Natural killer cell (primary cell): ENCODE measurements around the gene ACTR1B. TPM values are rescaled to one million over a fixed set of nuclear protein-coding genes. Genes with fewer than 3 reads are reported as not detected.

Source experiments
- total RNA-seq, 4 donors: library from RNA; stranded (reverse); fragments of 120-200 nt in 1 of 4; gene quantifications; one replicate each; pipeline versions ENCODE4 v1.2.3 to v1.2.4, GENCODE V29; 2013 to 2022

Gene ACTR1B
- total RNA-seq, 3 donors from 2014 or later (not counting 1 experiment from before 2014, with no cell fraction given): 71.6 to 81.1 (median 73.1) TPM

Other genes starting within 250 kb of the ACTR1B start
- gene ANKRD36B, start 74.2 kb downstream of the ACTR1B start, total RNA-seq: 10 to 100 TPM; 57.1 to 76.5 (median 71.8) TPM
- gene COX5B, start 18.0 kb downstream of the ACTR1B start, total RNA-seq: 100 to 1,000 TPM; 101 to 126 (median 122) TPM
- gene C2orf92, start 5.7 kb upstream of the ACTR1B start, total RNA-seq: 10 to 100 TPM; 13.4 to 20.9 (median 16.1) TPM
- 1,000 to 10,000 TPM in 1 of 3 donors, 100 to 1,000 TPM in 2; 883 to 1,008 (median 954) TPM for gene ZAP70, start 49.5 kb upstream of the ACTR1B start, total RNA-seq